H9 (cell line): Measurements from ENCODE around the gene SLC9A4. TPM values are rescaled to one million over a fixed set of nuclear protein-coding genes. Genes with fewer than 3 reads are reported as not detected.
A peak's percentile ranks its signal among the peaks of the same experiment; 100 is the strongest.

Experiments
- DNase-seq: peaks from one replicate; pipeline ENCODE4 v3.0.0-alpha.2; 2017
- H2AFZ ChIP-seq: one replicate; pipeline ENCODE4 v1.6.1; 2013; ENCODE audit warnings: mild to moderate bottlenecking, low read length, control low read depth, moderate library complexity
- H2AK5ac ChIP-seq: 2 replicates; pipeline ENCODE4 v1.6.1; 2013; ENCODE audit warnings: low read length, control low read depth, mixed read lengths; ENCODE audit not compliant: insufficient read length
- H2BK120ac ChIP-seq: one replicate; pipeline ENCODE4 v1.6.1; 2013; ENCODE audit warnings: low read depth, mild to moderate bottlenecking, low read length, control low read depth, inconsistent platforms; ENCODE audit not compliant: poor library complexity, severe bottlenecking
- H2BK12ac ChIP-seq: 2 replicates; pipeline ENCODE4 v1.6.1; 2013; ENCODE audit warnings: low read length, control low read depth, mixed read lengths, low read depth; ENCODE audit not compliant: insufficient read length
- H2BK15ac ChIP-seq: 2 replicates; pipeline ENCODE4 v1.6.1; 2013; ENCODE audit warnings: low read depth, low read length, control low read depth
- H2BK20ac ChIP-seq: one replicate; pipeline ENCODE4 v1.6.1; 2013; ENCODE audit warnings: low read depth, mild to moderate bottlenecking, low read length, control low read depth, inconsistent platforms; ENCODE audit not compliant: poor library complexity, severe bottlenecking
- H2BK5ac ChIP-seq: 2 replicates; pipeline ENCODE4 v1.6.1; 2013; ENCODE audit warnings: low read length, control low read depth, mixed read lengths; ENCODE audit not compliant: insufficient read length
- H3K14ac ChIP-seq: 2 replicates; pipeline ENCODE4 v1.6.1; 2013; ENCODE audit warnings: low read length, control low read depth; ENCODE audit not compliant: insufficient read depth
- H3K18ac ChIP-seq: 2 replicates; pipeline ENCODE4 v1.6.1; 2013; ENCODE audit warnings: low read depth, mild to moderate bottlenecking, mixed read lengths, low read length, control low read depth; ENCODE audit not compliant: insufficient read length
- H3K23ac ChIP-seq: 2 replicates; pipeline ENCODE4 v1.6.1; 2013; ENCODE audit warnings: low read length, control low read depth, mixed read lengths, low read depth; ENCODE audit not compliant: insufficient read length
- H3K23me2 ChIP-seq: 2 replicates; pipeline ENCODE4 v1.6.1; 2013; ENCODE audit warnings: low read depth, mild to moderate bottlenecking, mixed read lengths, low read length, control low read depth; ENCODE audit not compliant: insufficient read length, poor library complexity, severe bottlenecking
- H3K27ac ChIP-seq: 2 replicates; pipeline ENCODE4 v1.5.1; 2013; ENCODE audit warnings: low read length, control low read depth, mixed read lengths, low read depth; ENCODE audit not compliant: insufficient read length
- H3K27me3 ChIP-seq: 2 replicates; pipeline ENCODE4 v1.6.1; 2013; ENCODE audit warnings: low read length, control low read depth, inconsistent platforms; ENCODE audit not compliant: insufficient read depth
- H3K4ac ChIP-seq: 2 replicates; pipeline ENCODE4 v1.6.1; 2013; ENCODE audit warnings: low read depth, mild to moderate bottlenecking, control low read depth, inconsistent platforms, low read length, moderate library complexity
- H3K4me1 ChIP-seq: 2 replicates; pipeline ENCODE4 v1.6.1; 2013; ENCODE audit warnings: low read length, control low read depth, inconsistent platforms; ENCODE audit not compliant: insufficient read depth
- H3K4me2 ChIP-seq: 2 replicates; pipeline ENCODE4 v1.6.1; 2013; ENCODE audit warnings: low read length, control low read depth, mixed read lengths; ENCODE audit not compliant: insufficient read length, insufficient read depth
- H3K56ac ChIP-seq: 2 replicates; pipeline ENCODE4 v1.6.1; 2013; ENCODE audit warnings: low read depth, mild to moderate bottlenecking, mixed read lengths, low read length, control low read depth; ENCODE audit not compliant: insufficient read length
- H3K79me1 ChIP-seq: 2 replicates; pipeline ENCODE4 v1.6.1; 2013; ENCODE audit warnings: low read depth, mild to moderate bottlenecking, moderate library complexity, low read length, control low read depth, inconsistent platforms; ENCODE audit not compliant: insufficient read depth, poor library complexity, severe bottlenecking
- H3K79me2 ChIP-seq: 2 replicates; pipeline ENCODE4 v1.6.1; 2013; ENCODE audit warnings: low read length, control low read depth, inconsistent platforms; ENCODE audit not compliant: insufficient read depth
- H3K9ac ChIP-seq: 2 replicates; pipeline ENCODE4 v1.6.1; 2013; ENCODE audit warnings: low read length, control low read depth, mixed read lengths; ENCODE audit not compliant: insufficient read length; ENCODE audit errors: extremely low read depth
- H3K9me3 ChIP-seq: one replicate; pipeline ENCODE4 v1.6.1; 2013; ENCODE audit warnings: low read depth, low read length, inconsistent platforms; ENCODE audit not compliant: control insufficient read depth
- H3T11ph ChIP-seq: one replicate; pipeline ENCODE4 v1.6.1; 2013; ENCODE audit warnings: mild to moderate bottlenecking, low read length, control low read depth, inconsistent platforms
- H4K20me1 ChIP-seq: one replicate; pipeline ENCODE4 v1.6.1; 2013; ENCODE audit not compliant: control insufficient read depth, insufficient read length, insufficient read depth
- H4K5ac ChIP-seq: 2 replicates; pipeline ENCODE4 v1.6.1; 2013; ENCODE audit warnings: low read depth, mild to moderate bottlenecking, mixed read lengths, low read length, control low read depth; ENCODE audit not compliant: insufficient read length
- H4K8ac ChIP-seq: replicated peaks from 2 replicates; pipeline ENCODE4 v1.6.1; 2013; ENCODE audit warnings: low read length, control low read depth, mixed read lengths, low read depth; ENCODE audit not compliant: insufficient read length
- H4K91ac ChIP-seq: 2 replicates; pipeline ENCODE4 v1.6.1; 2013; ENCODE audit warnings: low read depth, mild to moderate bottlenecking, moderate library complexity, mixed read lengths, low read length, control low read depth; ENCODE audit not compliant: insufficient read length
- H3K27ac Mint-ChIP-seq, 3 experiments: 2 replicates in 2 of 3; 3 replicates in 1 of 3; pipeline ENCODE4 v1.8.0; 2020 to 2021; ENCODE audit warnings: mixed read lengths in 3 of 3, mild to moderate bottlenecking in 1 of 3, moderate library complexity in 1 of 3
- H3K27me3 Mint-ChIP-seq: 2 replicates; pipeline ENCODE4 v1.8.0; 2021; ENCODE audit warnings: low read depth, mild to moderate bottlenecking, moderate library complexity, mixed read lengths
- H3K36me3 Mint-ChIP-seq, 3 experiments: 2 replicates in 2 of 3; 3 replicates in 1 of 3; pipeline ENCODE4 v1.8.0; 2020 to 2021; ENCODE audit warnings: low read depth in 3 of 3, mixed read lengths in 3 of 3; ENCODE audit not compliant: insufficient read depth in 1 of 3
- H3K4me1 Mint-ChIP-seq, 2 experiments: 2 replicates each; pipeline ENCODE4 v1.8.0; 2020; ENCODE audit warnings: mixed read lengths in 2 of 2
- H3K4me3 Mint-ChIP-seq, 2 experiments: 2 replicates in 1 of 2; 3 replicates in 1 of 2; pipeline ENCODE4 v1.8.0; 2020 to 2021; ENCODE audit warnings: mild to moderate bottlenecking in 2 of 2, mixed read lengths in 2 of 2, moderate library complexity in 1 of 2
- H3K9me3 Mint-ChIP-seq, 2 experiments: 2 replicates in 1 of 2; 3 replicates in 1 of 2; pipeline ENCODE4 v1.8.0; 2020; ENCODE audit warnings: mild to moderate bottlenecking in 2 of 2, mixed read lengths in 2 of 2, moderate library complexity in 1 of 2
- WGBS: extraction: QIAGEN DNeasy Blood & Tissue Kit; methylation state at CpG from one replicate; pipeline ENCODE4 v1.1.7; 2013; ENCODE audit warnings: missing lambda C conversion rate, low lambda C conversion rate, mixed read lengths; ENCODE audit not compliant: insufficient read length; ENCODE audit errors: extremely low coverage; 5-methylcytosine and 5-hydroxymethylcytosine counted together
- total RNA-seq: library from RNA; stranded (reverse); gene quantifications from 2 replicates; pipeline ENCODE4 v1.2.1, GENCODE V29; 2021
- TF ChIP-seq, protein P1 (sequence below): fragments of 200-600 bp; sonication (generic); conservative IDR thresholded peaks from 3 replicates; pipeline ENCODE4 v1.8.0; 2021; ENCODE audit warnings: antibody characterized with exemption, mild to moderate bottlenecking

The SLC9A4 gene
- total RNA-seq, 1 experiment from 2014 or later, result not detected

DNA sequence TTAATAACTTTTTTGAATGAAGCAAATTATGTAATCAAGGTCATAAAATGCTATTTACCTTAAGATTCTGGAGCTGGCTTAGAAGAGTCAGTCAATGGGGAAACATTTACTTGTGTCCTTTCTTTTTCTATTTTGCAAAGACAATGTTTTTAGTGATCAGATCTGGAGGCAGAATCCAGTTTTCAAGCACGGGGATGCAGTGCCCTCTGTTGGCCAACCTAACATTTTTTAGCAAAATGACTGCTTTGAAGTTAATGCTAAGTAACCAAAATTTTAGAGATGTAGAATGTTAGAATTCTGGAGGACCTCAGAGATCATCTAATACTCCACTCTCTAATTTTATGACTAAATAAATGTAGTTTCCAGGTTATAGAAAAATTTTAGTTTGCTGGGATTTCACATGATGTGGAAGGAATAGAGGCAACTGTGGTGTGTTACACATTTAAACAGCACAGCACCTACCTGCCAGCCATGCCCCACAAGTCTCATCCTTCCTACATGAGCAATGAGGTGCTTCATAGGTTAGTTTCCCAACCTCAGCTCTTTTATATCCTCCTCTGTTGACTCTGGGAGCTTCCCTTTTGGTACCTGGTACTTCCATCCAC, 23.6 kb upstream of the SLC9A4 start:
- H3K27ac Mint-ChIP-seq, result no peak overlapping the region
- Histone ChIP-seq H3K14ac (no peak overlapping the region), H3K23ac (no peak overlapping the region)

More for the DNA sequence above, 23.6 kb upstream of the SLC9A4 start:
- no peak overlapping the region for H3K56ac ChIP-seq
- H2BK15ac ChIP-seq, result no peak overlapping the region
- H2AFZ ChIP-seq, result no peak overlapping the region
- H3K4me1 ChIP-seq, result no peaks in the 10 kb centered on the region
- H3K27me3 Mint-ChIP-seq, result peaks cover 5% of the 10 kb centered on the region; the same call in 1 of the 2 replicates
- no peak overlapping the region for H4K91ac ChIP-seq
- H3K79me2 ChIP-seq, result no peaks in the 10 kb centered on the region
- H2AK5ac ChIP-seq, result no peak overlapping the region
- H3K9me3 ChIP-seq, result no peaks in the 10 kb centered on the region
- no peak overlapping the region for H2BK12ac ChIP-seq
- H3K27ac ChIP-seq, result no peak overlapping the region
- H3K9ac ChIP-seq, result no peak overlapping the region
- no peaks in the 10 kb centered on the region for H4K20me1 ChIP-seq
- H2BK5ac ChIP-seq, result no peak overlapping the region
- no peak overlapping the region for H4K8ac ChIP-seq
- no peaks in the 10 kb centered on the region for H3K9me3 Mint-ChIP-seq
- no peak overlapping the region for H3K4me2 ChIP-seq
- no peaks in the 10 kb centered on the region for H3K23me2 ChIP-seq
- DNase-seq, result no peak
- no peak overlapping the region for H3K18ac ChIP-seq
- no peaks in the 10 kb centered on the region for H3K36me3 Mint-ChIP-seq
- H2BK20ac ChIP-seq, result no peak overlapping the region
- no peak overlapping the region for H4K5ac ChIP-seq
- TF ChIP-seq, protein P1, sequence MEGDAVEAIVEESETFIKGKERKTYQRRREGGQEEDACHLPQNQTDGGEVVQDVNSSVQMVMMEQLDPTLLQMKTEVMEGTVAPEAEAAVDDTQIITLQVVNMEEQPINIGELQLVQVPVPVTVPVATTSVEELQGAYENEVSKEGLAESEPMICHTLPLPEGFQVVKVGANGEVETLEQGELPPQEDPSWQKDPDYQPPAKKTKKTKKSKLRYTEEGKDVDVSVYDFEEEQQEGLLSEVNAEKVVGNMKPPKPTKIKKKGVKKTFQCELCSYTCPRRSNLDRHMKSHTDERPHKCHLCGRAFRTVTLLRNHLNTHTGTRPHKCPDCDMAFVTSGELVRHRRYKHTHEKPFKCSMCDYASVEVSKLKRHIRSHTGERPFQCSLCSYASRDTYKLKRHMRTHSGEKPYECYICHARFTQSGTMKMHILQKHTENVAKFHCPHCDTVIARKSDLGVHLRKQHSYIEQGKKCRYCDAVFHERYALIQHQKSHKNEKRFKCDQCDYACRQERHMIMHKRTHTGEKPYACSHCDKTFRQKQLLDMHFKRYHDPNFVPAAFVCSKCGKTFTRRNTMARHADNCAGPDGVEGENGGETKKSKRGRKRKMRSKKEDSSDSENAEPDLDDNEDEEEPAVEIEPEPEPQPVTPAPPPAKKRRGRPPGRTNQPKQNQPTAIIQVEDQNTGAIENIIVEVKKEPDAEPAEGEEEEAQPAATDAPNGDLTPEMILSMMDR, result peak; percentile 81
- H3K4me3 Mint-ChIP-seq, result no peak overlapping the region
- WGBS, result no CpG with 5 or more reads among the region's 1 CpG
- H2BK120ac ChIP-seq, result no peak overlapping the region
- H3T11ph ChIP-seq, result no peak overlapping the region
- no peaks in the 10 kb centered on the region for H3K27me3 ChIP-seq
- no peak overlapping the region for H3K4ac ChIP-seq
- no peaks in the 10 kb centered on the region for H3K4me1 Mint-ChIP-seq
- no peaks in the 10 kb centered on the region for H3K79me1 ChIP-seq
